Cardiac fibroblast (primary cell): Measurements from ENCODE around the gene STC2.
A peak's percentile ranks its signal among the peaks of the same experiment; 100 is the strongest.
"Not testable (repeated sequence)": the region's sequence is repeated elsewhere in the genome, so short reads cannot be mapped to it uniquely, and the experiment has no call there.

Experiments
- DNase-seq, 2 donors: peaks; one replicate each; pipeline versions ENCODE4 v3.0.0 to v3.0.0-alpha.2; 2010; ENCODE audit warnings: low read depth in 2 of 2
- H3K4me3 ChIP-seq, 2 donors: replicated peaks in 1 of 2; 1 replicate in 1 of 2; 2 replicates in 1 of 2; pipeline ENCODE4 v1.5.1; 2011; ENCODE audit warnings: low read depth in 2 of 2, low read length in 2 of 2, mild to moderate bottlenecking in 2 of 2, moderate library complexity in 1 of 2
- TF ChIP-seq, protein P1 (sequence below): IDR thresholded peaks from one replicate; pipeline ENCODE4 v1.5.1; 2011; ENCODE audit warnings: low read depth, mild to moderate bottlenecking, low read length, inconsistent platforms

STC2 gene

DNA sequence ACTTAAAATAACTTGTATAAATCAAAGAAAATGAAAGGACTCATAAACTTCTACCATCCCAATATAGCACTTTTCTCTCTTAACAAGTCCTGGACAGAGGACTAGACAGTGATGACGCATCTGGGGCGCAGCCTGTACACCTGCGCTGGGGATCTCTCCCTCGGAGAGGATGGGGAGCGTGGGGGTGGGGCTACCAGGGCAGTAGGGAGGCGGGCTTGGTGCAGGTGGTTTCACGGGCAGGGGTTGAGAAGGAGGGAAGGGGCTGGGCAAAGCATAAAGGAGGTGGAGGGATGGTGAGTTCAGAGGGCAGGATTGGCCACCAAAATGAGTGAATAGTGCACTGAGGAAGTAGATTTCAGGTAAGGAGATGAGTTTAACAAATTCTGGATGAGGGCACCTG is 41.1 kb downstream of the STC2 start:
- H3K4me3 ChIP-seq: no peak overlapping the region
- DNase-seq: no peak

GRCh38 chr5:173284343-173284958 is 43.8 kb downstream of the STC2 start:
- not testable (repeated sequence) for H3K4me3 ChIP-seq, DNase-seq

More for the DNA sequence above, 41.1 kb downstream of the STC2 start:
- TF ChIP-seq, protein P1, sequence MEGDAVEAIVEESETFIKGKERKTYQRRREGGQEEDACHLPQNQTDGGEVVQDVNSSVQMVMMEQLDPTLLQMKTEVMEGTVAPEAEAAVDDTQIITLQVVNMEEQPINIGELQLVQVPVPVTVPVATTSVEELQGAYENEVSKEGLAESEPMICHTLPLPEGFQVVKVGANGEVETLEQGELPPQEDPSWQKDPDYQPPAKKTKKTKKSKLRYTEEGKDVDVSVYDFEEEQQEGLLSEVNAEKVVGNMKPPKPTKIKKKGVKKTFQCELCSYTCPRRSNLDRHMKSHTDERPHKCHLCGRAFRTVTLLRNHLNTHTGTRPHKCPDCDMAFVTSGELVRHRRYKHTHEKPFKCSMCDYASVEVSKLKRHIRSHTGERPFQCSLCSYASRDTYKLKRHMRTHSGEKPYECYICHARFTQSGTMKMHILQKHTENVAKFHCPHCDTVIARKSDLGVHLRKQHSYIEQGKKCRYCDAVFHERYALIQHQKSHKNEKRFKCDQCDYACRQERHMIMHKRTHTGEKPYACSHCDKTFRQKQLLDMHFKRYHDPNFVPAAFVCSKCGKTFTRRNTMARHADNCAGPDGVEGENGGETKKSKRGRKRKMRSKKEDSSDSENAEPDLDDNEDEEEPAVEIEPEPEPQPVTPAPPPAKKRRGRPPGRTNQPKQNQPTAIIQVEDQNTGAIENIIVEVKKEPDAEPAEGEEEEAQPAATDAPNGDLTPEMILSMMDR: no peak

DNA sequence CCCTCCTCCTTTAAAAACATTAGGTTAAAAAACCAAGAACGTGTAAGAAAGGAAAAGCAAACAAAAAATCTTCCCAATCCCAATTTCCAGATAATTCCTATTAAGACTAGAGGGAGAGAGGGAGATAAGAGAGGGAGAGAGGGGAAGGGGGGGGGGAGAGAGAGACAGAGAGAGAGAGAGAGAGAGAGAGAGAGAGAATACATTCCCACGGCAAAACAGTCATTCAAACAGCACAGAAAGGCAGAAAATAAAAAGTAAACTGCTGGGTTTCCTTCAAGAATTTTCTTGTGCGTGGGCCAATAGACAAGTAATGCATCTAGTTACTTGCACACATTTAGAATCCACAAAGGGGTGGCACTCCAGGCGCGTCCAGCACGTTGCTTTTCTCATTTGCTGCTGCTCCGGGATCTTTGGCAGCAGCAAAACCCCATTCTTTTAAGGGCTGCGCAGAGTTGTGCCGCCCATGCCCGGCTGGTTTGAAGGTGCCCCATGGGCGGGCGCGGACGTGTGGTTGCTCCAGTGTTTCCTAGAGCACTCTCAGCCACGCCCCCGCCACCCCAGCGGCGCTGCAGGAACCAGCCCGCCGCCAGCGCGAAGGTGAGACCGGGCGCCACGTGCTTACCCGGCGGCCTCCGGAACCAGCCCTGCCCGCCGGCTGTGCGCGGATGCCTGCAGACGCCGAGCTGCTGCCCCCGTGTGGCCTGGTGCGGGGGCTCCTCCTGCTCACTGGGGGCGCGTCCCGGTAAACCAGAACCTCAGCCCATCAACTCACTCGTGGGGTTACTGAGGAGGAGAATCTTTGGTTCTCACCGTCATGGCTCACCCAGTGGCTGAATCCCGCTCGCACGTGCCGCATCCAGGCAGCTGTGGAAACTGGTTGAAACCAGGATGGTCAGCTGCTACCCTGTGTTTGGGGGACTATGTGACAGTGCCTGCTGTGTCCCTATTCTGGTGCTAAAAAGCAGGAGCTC is 44.6 kb downstream of the STC2 start:
- H3K4me3 ChIP-seq: peak overlapping the region in 1 of 2 donors; percentile 33
- peak; percentile 64 to 70 for DNase-seq
- TF ChIP-seq, protein P1: peak; percentile 62

DNA sequence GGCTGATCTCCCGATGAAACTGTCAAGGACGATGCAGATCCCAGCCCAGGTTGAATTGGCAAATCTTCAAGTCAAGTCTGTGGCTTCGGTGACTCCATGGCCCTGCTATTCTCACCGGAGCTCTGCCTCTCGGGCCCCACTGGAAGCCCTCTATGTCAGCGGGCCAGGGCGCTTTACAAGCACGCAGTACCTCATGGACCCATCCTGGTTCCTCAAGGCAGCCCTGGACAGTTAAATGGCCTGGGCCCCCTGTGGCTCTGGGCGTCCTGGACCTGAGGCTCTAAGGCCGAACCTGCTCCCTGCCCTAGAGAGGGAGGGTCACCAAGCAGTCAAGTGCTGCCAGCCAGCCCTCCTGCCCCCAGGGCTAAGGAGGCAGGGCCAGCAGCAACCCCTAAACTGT is 45.3 kb downstream of the STC2 start:
- H3K4me3 ChIP-seq: no peak overlapping the region
- no peak for DNase-seq
- TF ChIP-seq, protein P1: no peak

DNA sequence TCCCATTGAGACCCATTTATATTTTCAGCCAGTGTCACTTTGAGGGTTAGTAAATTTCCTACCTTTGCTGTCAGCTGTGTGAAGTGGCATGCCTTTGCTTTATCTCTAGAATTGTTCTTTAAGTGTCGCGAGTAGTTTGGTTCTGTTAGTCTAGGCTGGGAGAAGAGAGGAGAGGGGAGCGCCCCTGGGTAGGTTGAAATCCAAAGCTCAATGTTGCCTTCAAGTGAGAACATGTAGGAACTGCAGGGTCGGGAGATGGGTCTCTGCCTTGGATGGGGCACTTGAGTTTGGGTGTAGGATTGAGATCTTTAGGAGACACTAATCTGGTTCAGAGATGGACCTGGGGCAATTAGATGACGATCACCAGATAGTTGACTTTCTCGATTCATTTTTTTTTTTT is 46.3 kb downstream of the STC2 start:
- H3K4me3 ChIP-seq: no peak overlapping the region
- TF ChIP-seq, protein P1: peak; percentile 40
- peak; percentile 40 to 54 for DNase-seq

GRCh38 chr5:173279166-173279565 is 49.0 kb downstream of the STC2 start:
- TF ChIP-seq, protein P1: no peak
- no peak overlapping the region for H3K4me3 ChIP-seq
- no peak for DNase-seq

DNA sequence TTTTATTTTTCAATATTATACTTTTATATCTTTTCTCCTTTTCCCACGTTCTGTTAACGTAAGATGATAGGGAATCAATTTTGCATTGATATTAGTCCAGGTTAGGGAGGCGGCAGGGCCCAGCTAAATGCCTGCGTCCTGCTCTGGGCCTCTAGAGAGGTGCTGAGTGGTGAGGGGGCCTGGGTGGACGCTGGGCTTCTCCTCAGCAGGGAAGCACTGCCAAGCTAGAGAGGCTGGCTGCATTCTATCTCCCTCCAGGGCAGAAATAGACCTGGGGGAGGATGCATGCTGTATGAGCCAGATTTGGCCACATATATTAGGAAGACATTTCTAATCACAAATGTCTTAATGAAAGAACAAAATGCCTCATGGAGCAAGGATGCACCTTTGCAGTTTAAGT is 49.6 kb downstream of the STC2 start:
- no peak for DNase-seq
- TF ChIP-seq, protein P1: no peak
- no peak overlapping the region for H3K4me3 ChIP-seq
